CD8-positive, alpha-beta memory T cell (primary cell): Measurements from ENCODE around the gene STOML3. TPM values are rescaled to one million over a fixed set of nuclear protein-coding genes. Genes with fewer than 3 reads are reported as not detected.

Experiments used
- CTCF ChIA-PET: fragments of 350-600 bp; sonication (Branson Sonifier 250); formaldehyde crosslinking; loops from one replicate; lab custom pipeline; 2021; ENCODE audit warnings: antibody characterized with exemption; lab: Charles Lee
- POLR2A ChIA-PET: fragments of 350-600 bp; sonication (Branson Sonifier 250); formaldehyde crosslinking; loops from one replicate; lab custom pipeline; 2021; ENCODE audit warnings: antibody characterized with exemption; lab: Charles Lee
- DNase-seq, 5 donors: peaks; one replicate each; pipeline versions ENCODE4 v3.0.0 to v3.0.0-alpha.2; 2020 to 2022; ENCODE audit warnings: mixed read lengths in 1 of 5
- H3K27ac ChIP-seq: one replicate; pipeline ENCODE4 v1.7.0; 2013; ENCODE audit warnings: low read depth, mild to moderate bottlenecking, low read length, moderate library complexity
- H3K27me3 ChIP-seq: 2 replicates; pipeline ENCODE4 v1.7.0; 2013; ENCODE audit warnings: low read length, mild to moderate bottlenecking; ENCODE audit not compliant: insufficient read depth, poor library complexity, severe bottlenecking
- H3K36me3 ChIP-seq: 2 replicates; pipeline ENCODE4 v1.7.0; 2013; ENCODE audit warnings: mild to moderate bottlenecking, low read length, moderate library complexity; ENCODE audit not compliant: insufficient read depth
- H3K4me1 ChIP-seq: 2 replicates; pipeline ENCODE4 v1.7.0; 2013; ENCODE audit warnings: mild to moderate bottlenecking, low read length, moderate library complexity; ENCODE audit not compliant: insufficient read depth
- H3K4me3 ChIP-seq: 2 replicates; pipeline ENCODE4 v1.7.0; 2013; ENCODE audit warnings: mild to moderate bottlenecking, low read length
- H3K9me3 ChIP-seq: 2 replicates; pipeline ENCODE4 v1.7.0; 2013; ENCODE audit warnings: mild to moderate bottlenecking, low read length
- H3K27ac Mint-ChIP-seq, 8 donors: one replicate each; pipeline ENCODE4 v1.8.0; 2020 to 2021; ENCODE audit warnings: mixed read lengths in 8 of 8, mild to moderate bottlenecking in 6 of 8, inconsistent platforms in 3 of 8, moderate library complexity in 3 of 8
- H3K27me3 Mint-ChIP-seq, 2 donors: one replicate each; pipeline ENCODE4 v1.8.0; 2020 to 2021; ENCODE audit warnings: mixed read lengths in 2 of 2, mild to moderate bottlenecking in 1 of 2, moderate library complexity in 1 of 2
- H3K36me3 Mint-ChIP-seq, 3 donors: one replicate each; pipeline ENCODE4 v1.8.0; 2020 to 2021; ENCODE audit warnings: mixed read lengths in 3 of 3, inconsistent platforms in 1 of 3, mild to moderate bottlenecking in 1 of 3
- H3K4me1 Mint-ChIP-seq, 3 donors: one replicate each; pipeline ENCODE4 v1.8.0; 2020 to 2021; ENCODE audit warnings: mixed read lengths in 3 of 3, inconsistent platforms in 1 of 3, mild to moderate bottlenecking in 1 of 3
- H3K4me3 Mint-ChIP-seq, 7 donors: one replicate each; pipeline ENCODE4 v1.8.0; 2020 to 2021; ENCODE audit warnings: mixed read lengths in 7 of 7, mild to moderate bottlenecking in 6 of 7, moderate library complexity in 4 of 7, inconsistent platforms in 2 of 7
- H3K9me3 Mint-ChIP-seq, 5 donors: one replicate each; pipeline ENCODE4 v1.8.0; 2020 to 2022; ENCODE audit warnings: mixed read lengths in 5 of 5, mild to moderate bottlenecking in 3 of 5, moderate library complexity in 2 of 5, inconsistent platforms in 1 of 5
- polyA plus RNA-seq: library from polyadenylated mRNA; unstranded; fragments of 300-500 nt; fragmentation: Illumina TruSeq; gene quantifications from one replicate; pipeline ENCODE4 v1.2.3, GENCODE V29; 2021
- total RNA-seq, 2 experiments: library from RNA; stranded (reverse); gene quantifications; one replicate each; pipeline ENCODE4 v1.2.3, GENCODE V29; 2021

STOML3 gene
- total RNA-seq = not detected
- polyA plus RNA-seq = not detected

GRCh38 chr13:38990693-38991092, at the start of gene STOML3:
Gene STOML3, minus strand, starts transcription at chr13:38990831. Its CDS starts 110 bp downstream, at chr13:38990721.
- H3K27me3 ChIP-seq = no peaks in the 10 kb centered on the region
- Mint-ChIP-seq H3K4me3 (no peak within 1 kb of the TSS), H3K36me3 (no peaks in the 10 kb centered on the region), H3K9me3 (no peaks in the 10 kb centered on the region), H3K27me3 (peaks cover 0 to 4% of the 10 kb centered on the region in 2 donors), H3K27ac (peak within 1 kb of the TSS in 1 of 8 donors; percentile 7), H3K4me1 (no peaks in the 10 kb centered on the region)
- no peak within 1 kb of the TSS for H3K27ac ChIP-seq
- no peaks in the 10 kb centered on the region for H3K4me1 ChIP-seq
- no peaks in the 10 kb centered on the region for H3K36me3 ChIP-seq
- CTCF ChIA-PET = no interaction called here
- DNase-seq = no peak
- H3K9me3 ChIP-seq = no peaks in the 10 kb centered on the region
- POLR2A ChIA-PET = no interaction called here
- H3K4me3 ChIP-seq = no peak within 1 kb of the TSS

GRCh38 chr13:39040206-39040605, 49.6 kb upstream of the STOML3 start:
- DNase-seq = no peak
- no peaks in the 10 kb centered on the region for H3K9me3 ChIP-seq
- no peaks in the 10 kb centered on the region for H3K36me3 ChIP-seq
- peaks cover 0 to 44% (median 4%) of the 10 kb centered on the region in 3 donors for H3K36me3 Mint-ChIP-seq
- no peak overlapping the region for H3K27ac ChIP-seq
- peak overlapping the region in 2 of 8 donors; percentile 44 to 99 for H3K27ac Mint-ChIP-seq
- POLR2A ChIA-PET = no interaction called here
- peaks cover 35 to 61% (median 51%) of the 10 kb centered on the region in 3 donors for H3K4me1 Mint-ChIP-seq
- H3K27me3 Mint-ChIP-seq = peaks cover 0 to 4% of the 10 kb centered on the region in 2 donors
- peak overlapping the region in 6 of 7 donors; percentile 16 to 57 (median 24) for H3K4me3 Mint-ChIP-seq
- H3K4me3 ChIP-seq = no peak overlapping the region
- no peaks in the 10 kb centered on the region for H3K9me3 Mint-ChIP-seq
- CTCF ChIA-PET = interaction anchor here (1.5 kb wide), 1 partner anchor 11 kb away, joined by 3 read pairs; no protein-coding TSS in a partner anchor
- peaks cover 18% of the 10 kb centered on the region for H3K4me1 ChIP-seq
- no peaks in the 10 kb centered on the region for H3K27me3 ChIP-seq

- Histone ChIP-seq H3K27me3 (no peaks in the 10 kb centered on the region), H3K9me3 (no peaks in the 10 kb centered on the region), H3K4me1 (peaks cover 30% of the 10 kb centered on the region), H3K36me3 (no peaks in the 10 kb centered on the region), H3K4me3 (peak overlapping the region; percentile 90), H3K27ac (peak overlapping the region; percentile 82)
- ChIA-PET CTCF (interaction anchor here (2.7 kb wide), 1 partner anchor 13 kb away, joined by 9 read pairs; no protein-coding TSS in a partner anchor), POLR2A (no interaction called here)
- H3K36me3 Mint-ChIP-seq = peaks cover 0 to 34% (median 1%) of the 10 kb centered on the region in 3 donors
- peak overlapping the region; percentile 91 to 98 (median 97) for H3K4me3 Mint-ChIP-seq
- H3K4me1 Mint-ChIP-seq = peaks cover 46 to 73% (median 63%) of the 10 kb centered on the region in 3 donors
- H3K9me3 Mint-ChIP-seq = no peaks in the 10 kb centered on the region
- no peak for DNase-seq
- peak overlapping the region; percentile 95 to 99 (median 98) for H3K27ac Mint-ChIP-seq
- H3K27me3 Mint-ChIP-seq = peaks cover 0 to 3% of the 10 kb centered on the region in 2 donors
Observed at GRCh38 chr13:39039041-39039440, 48.4 kb upstream of the STOML3 start.

- peak overlapping the region; percentile 91 to 98 (median 97) for H3K4me3 Mint-ChIP-seq
- Histone ChIP-seq H3K4me3 (peak overlapping the region; percentile 90), H3K4me1 (peaks cover 34% of the 10 kb centered on the region), H3K27me3 (no peaks in the 10 kb centered on the region), H3K9me3 (no peaks in the 10 kb centered on the region), H3K36me3 (no peaks in the 10 kb centered on the region), H3K27ac (peak overlapping the region; percentile 82)
- peaks cover 0 to 33% (median 0%) of the 10 kb centered on the region in 3 donors for H3K36me3 Mint-ChIP-seq
- H3K4me1 Mint-ChIP-seq = peaks cover 50 to 78% (median 67%) of the 10 kb centered on the region in 3 donors
- peaks cover 0 to 3% of the 10 kb centered on the region in 2 donors for H3K27me3 Mint-ChIP-seq
- CTCF ChIA-PET = interaction anchor here (1.8 to 2.7 kb wide), 2 partner anchors 9 to 13 kb away, joined by 9 to 11 read pairs; no protein-coding TSS in a partner anchor
- POLR2A ChIA-PET = interaction anchor here (1.0 kb wide), 1 partner anchor 12 kb away, joined by 3 read pairs; no protein-coding TSS in a partner anchor
- H3K27ac Mint-ChIP-seq = peak overlapping the region; percentile 95 to 99 (median 98)
- peak; percentile 22 to 71 (median 62) for DNase-seq
- no peaks in the 10 kb centered on the region for H3K9me3 Mint-ChIP-seq
Observed at GRCh38 chr13:39038569-39039030, 48.0 kb upstream of the STOML3 start.

GRCh38 chr13:39037880-39038568, 47.4 kb upstream of the STOML3 start, which contains the start of the genes NHLRC3 and PROSER1:
Gene NHLRC3, plus strand, starts transcription at chr13:39038456. Its CDS starts 184 bp downstream, at chr13:39038640.
Gene PROSER1, minus strand, starts transcription at chr13:39038089. Its CDS starts 847 bp downstream, at chr13:39037242.
- H3K27me3 Mint-ChIP-seq = peaks cover 0 to 3% of the 10 kb centered on the region in 2 donors
- Histone ChIP-seq H3K4me1 (peaks cover 35% of the 10 kb centered on the region), H3K9me3 (no peaks in the 10 kb centered on the region), H3K27ac (peak within 1 kb of the TSS; percentile 82), H3K4me3 (peak within 1 kb of the TSS; percentile 90), H3K27me3 (no peaks in the 10 kb centered on the region), H3K36me3 (no peaks in the 10 kb centered on the region)
- DNase-seq = peak; percentile 74 to 95 (median 91)
- peak within 1 kb of the TSS; percentile 91 to 98 (median 97) for H3K4me3 Mint-ChIP-seq
- ChIA-PET POLR2A (interaction anchor here (1.0 kb wide), 1 partner anchor 13 kb away, joined by 3 read pairs; no protein-coding TSS in a partner anchor), CTCF (interaction anchor here (1.0 to 2.7 kb wide), 5 partner anchors 10 to 574 kb away, joined by 4 to 11 read pairs (median 7); no protein-coding TSS in a partner anchor)
- H3K9me3 Mint-ChIP-seq = no peaks in the 10 kb centered on the region
- peak within 1 kb of the TSS; percentile 95 to 99 (median 98) for H3K27ac Mint-ChIP-seq
- H3K4me1 Mint-ChIP-seq = peaks cover 55 to 83% (median 73%) of the 10 kb centered on the region in 3 donors
- peaks cover 0 to 35% (median 0%) of the 10 kb centered on the region in 3 donors for H3K36me3 Mint-ChIP-seq

- ChIA-PET POLR2A (no interaction called here), CTCF (interaction anchor here (1.0 to 2.7 kb wide), 5 partner anchors 10 to 575 kb away, joined by 4 to 11 read pairs (median 7); no protein-coding TSS in a partner anchor)
- Mint-ChIP-seq H3K27ac (peak overlapping the region; percentile 95 to 99 (median 98)), H3K4me1 (peaks cover 54 to 79% (median 71%) of the 10 kb centered on the region in 3 donors), H3K4me3 (peak overlapping the region; percentile 91 to 98 (median 97)), H3K27me3 (peaks cover 0 to 3% of the 10 kb centered on the region in 2 donors), H3K36me3 (peaks cover 0 to 33% (median 0%) of the 10 kb centered on the region in 3 donors), H3K9me3 (no peaks in the 10 kb centered on the region)
- no peak for DNase-seq
- H3K36me3 ChIP-seq = no peaks in the 10 kb centered on the region
- no peaks in the 10 kb centered on the region for H3K9me3 ChIP-seq
- H3K4me3 ChIP-seq = peak overlapping the region; percentile 90
- H3K27me3 ChIP-seq = no peaks in the 10 kb centered on the region
- H3K4me1 ChIP-seq = peaks cover 35% of the 10 kb centered on the region
- peak overlapping the region; percentile 82 for H3K27ac ChIP-seq
Observed at GRCh38 chr13:39037410-39037879, 46.8 kb upstream of the STOML3 start.

- peak overlapping the region; percentile 2 for H3K27ac ChIP-seq
- Mint-ChIP-seq H3K9me3 (no peaks in the 10 kb centered on the region), H3K4me3 (peak overlapping the region; percentile 91 to 98 (median 96)), H3K27me3 (peaks cover 0 to 3% of the 10 kb centered on the region in 2 donors), H3K36me3 (peaks cover 0 to 41% (median 0%) of the 10 kb centered on the region in 3 donors), H3K4me1 (peaks cover 60 to 82% (median 82%) of the 10 kb centered on the region in 3 donors), H3K27ac (peak overlapping the region; percentile 3 to 99 (median 89))
- DNase-seq = peak in 1 of 5 donors; percentile 18
- POLR2A ChIA-PET = interaction anchor here (1.0 kb wide), 1 partner anchor 9 kb away, joined by 3 read pairs; no protein-coding TSS in a partner anchor
- no peaks in the 10 kb centered on the region for H3K36me3 ChIP-seq
- peak overlapping the region; percentile 90 for H3K4me3 ChIP-seq
- H3K4me1 ChIP-seq = peaks cover 35% of the 10 kb centered on the region
- CTCF ChIA-PET = interaction anchor here (1.4 kb wide), 1 partner anchor 9 kb away, joined by 3 read pairs; no protein-coding TSS in a partner anchor
- no peaks in the 10 kb centered on the region for H3K27me3 ChIP-seq
- no peaks in the 10 kb centered on the region for H3K9me3 ChIP-seq
Observed at GRCh38 chr13:39036212-39036611, 45.6 kb upstream of the STOML3 start.
